ENCODE data around the gene MTERF2. TPM values are rescaled to one million over a fixed set of nuclear protein-coding genes. Genes with fewer than 3 reads are reported as not detected.
"Not testable (repeated sequence)": the region's sequence is repeated elsewhere in the genome, so short reads cannot be mapped to it uniquely, and the experiment has no call there.

Gene MTERF2
- total and polyA plus RNA-seq, 8 donors = 9.9 to 42.8 (median 14.3) TPM

DNA sequence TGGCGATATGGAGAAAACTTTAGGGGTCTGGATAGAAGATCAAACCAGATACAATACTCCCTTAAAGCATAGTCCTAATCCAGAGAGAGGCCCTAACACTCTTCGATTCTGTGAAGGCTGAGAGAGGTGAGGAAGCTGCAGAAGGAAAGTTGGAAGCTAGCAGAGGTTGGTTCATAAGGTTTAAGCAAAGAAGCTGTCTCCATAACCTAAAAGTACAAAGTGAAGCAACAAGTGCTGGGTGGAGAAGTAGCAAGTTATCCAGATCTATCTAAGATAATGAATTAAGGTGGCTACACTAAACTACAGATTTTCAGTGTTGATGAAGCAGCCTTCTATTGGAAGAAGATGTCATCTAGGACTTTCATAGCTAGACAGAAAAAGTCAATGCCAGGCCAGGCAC lies 24.6 kb upstream of the MTERF2 start:
- DNase-seq (no peak), FAIRE-seq (no peak), ATAC-seq (no peak)
- TF ChIP-seq, protein P1, sequence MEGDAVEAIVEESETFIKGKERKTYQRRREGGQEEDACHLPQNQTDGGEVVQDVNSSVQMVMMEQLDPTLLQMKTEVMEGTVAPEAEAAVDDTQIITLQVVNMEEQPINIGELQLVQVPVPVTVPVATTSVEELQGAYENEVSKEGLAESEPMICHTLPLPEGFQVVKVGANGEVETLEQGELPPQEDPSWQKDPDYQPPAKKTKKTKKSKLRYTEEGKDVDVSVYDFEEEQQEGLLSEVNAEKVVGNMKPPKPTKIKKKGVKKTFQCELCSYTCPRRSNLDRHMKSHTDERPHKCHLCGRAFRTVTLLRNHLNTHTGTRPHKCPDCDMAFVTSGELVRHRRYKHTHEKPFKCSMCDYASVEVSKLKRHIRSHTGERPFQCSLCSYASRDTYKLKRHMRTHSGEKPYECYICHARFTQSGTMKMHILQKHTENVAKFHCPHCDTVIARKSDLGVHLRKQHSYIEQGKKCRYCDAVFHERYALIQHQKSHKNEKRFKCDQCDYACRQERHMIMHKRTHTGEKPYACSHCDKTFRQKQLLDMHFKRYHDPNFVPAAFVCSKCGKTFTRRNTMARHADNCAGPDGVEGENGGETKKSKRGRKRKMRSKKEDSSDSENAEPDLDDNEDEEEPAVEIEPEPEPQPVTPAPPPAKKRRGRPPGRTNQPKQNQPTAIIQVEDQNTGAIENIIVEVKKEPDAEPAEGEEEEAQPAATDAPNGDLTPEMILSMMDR (IDR thresholded peaks at IDR 0.05) = no peak
- Histone ChIP-seq H3K27me3 (no peaks in the 10 kb centered on the region), H3K36me3 (no peaks in the 10 kb centered on the region), H3K4me3 (no peak overlapping the region), H3K27ac (no peak overlapping the region), H3K4me1 (no peaks in the 10 kb centered on the region), H3K9me3 (no peaks in the 10 kb centered on the region)
- 95 to 98% methylated on average over 2 of the region's 2 CpGs for WGBS, 2 donors
- intact Hi-C loops (cut with DNase I) = no loop called here

DNA sequence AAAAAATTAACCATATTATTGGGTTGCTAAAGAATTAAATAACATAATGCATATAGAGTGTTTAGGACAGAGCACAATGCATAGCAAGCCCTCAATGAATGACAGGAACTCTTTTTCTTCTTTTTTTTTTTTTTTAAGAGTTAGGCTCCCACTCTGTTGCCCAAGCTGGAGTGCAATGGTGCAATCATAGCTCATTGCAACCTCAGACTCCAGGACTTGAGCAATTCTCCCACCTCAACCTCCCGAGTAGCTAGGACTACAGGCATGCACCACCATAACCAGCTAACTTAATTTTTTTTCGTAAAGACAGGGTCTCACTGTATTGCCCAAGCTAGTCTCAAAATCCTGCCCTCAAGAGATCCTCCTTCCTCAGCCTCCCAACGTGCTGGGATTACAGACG lies 20.5 kb upstream of the MTERF2 start:
- no peaks in the 10 kb centered on the region for H3K9me3 ChIP-seq
- H3K27ac ChIP-seq = no peak overlapping the region
- no peaks in the 10 kb centered on the region for H3K27me3 ChIP-seq
- 93 to 99% methylated on average over 4 of the region's 4 CpGs for WGBS, 2 donors
- intact Hi-C loops (cut with DNase I) = no loop called here
- H3K4me3 ChIP-seq = no peak overlapping the region
- TF ChIP-seq, protein P1 (IDR thresholded peaks at IDR 0.05) = no peak
- DNase-seq = no peak
- no peaks in the 10 kb centered on the region for H3K36me3 ChIP-seq
- FAIRE-seq = no peak
- ATAC-seq = no peak
- H3K4me1 ChIP-seq = peaks cover 0 to 7% (median 0%) of the 10 kb centered on the region in 3 donors

DNA sequence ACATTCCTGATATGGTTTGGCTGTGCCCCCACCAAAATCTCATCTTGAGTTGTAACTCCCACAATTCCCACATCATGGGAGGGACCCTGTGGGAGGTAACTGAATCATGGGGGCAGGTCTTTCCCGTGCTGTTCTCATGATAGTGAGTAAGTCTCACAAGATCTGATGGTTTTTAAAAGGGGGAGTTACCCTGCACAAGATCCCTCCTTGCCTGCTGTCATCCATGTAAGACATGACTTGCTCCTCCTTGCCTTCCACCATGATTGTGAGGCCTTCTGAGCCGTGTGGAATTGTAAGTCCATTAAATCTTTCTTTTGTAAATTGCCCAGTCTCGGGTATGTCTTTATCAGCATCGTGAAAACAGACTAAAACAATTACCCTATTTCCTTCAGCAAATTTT lies 15.7 kb upstream of the MTERF2 start:
- 81 to 85% methylated on average over 4 of the region's 4 CpGs for WGBS, 2 donors
- DNase-seq; H3K4me1 ChIP-seq; H3K27me3 ChIP-seq; H3K36me3 ChIP-seq; H3K9me3 ChIP-seq; intact Hi-C loops (cut with DNase I); H3K4me3 ChIP-seq; FAIRE-seq; H3K27ac ChIP-seq; ATAC-seq: not testable (repeated sequence)

DNA sequence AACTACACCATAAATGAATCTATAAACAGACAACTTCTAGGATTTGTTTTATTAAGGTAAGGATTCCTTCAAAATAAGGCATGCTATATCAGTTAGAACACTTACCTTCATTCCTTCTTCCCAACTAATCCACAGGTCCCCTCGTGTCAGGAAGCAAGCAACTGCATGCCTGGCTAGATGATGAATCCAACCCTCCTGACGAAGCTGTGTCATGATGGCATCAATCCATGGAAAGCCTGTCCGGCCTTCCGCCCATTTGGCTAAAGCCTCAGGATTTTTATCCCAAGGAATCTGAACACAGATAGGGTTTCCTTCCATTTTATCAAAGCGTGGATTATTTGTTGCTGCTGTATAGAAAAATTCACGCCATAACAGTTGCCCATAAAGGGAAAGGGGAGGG lies 12.5 kb upstream of the MTERF2 start:
- peaks cover 0 to 7% (median 0%) of the 10 kb centered on the region in 3 donors for H3K4me1 ChIP-seq

DNA sequence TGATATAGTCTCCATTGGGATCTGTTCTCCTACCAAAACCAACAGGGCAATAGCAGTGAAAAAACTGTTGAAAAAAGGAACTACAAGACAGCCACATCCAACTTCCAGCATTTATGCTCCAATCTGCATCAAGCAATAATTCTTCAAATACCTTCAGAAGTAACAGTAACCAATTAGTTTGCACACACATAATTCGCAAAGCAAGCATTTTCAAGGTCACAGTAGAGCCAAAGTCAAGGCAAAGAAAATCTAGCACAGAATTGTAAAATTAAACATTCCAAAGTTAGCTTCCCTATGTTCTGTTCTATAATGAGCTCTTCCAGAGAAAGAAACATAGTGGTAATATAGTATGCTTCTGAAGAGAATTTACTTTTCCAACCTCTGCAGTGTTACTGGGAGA lies 11.0 kb upstream of the MTERF2 start:
- Histone ChIP-seq H3K4me3 (no peak overlapping the region), H3K36me3 (no peaks in the 10 kb centered on the region), H3K27me3 (no peaks in the 10 kb centered on the region), H3K9me3 (no peaks in the 10 kb centered on the region), H3K4me1 (no peaks in the 10 kb centered on the region), H3K27ac (no peak overlapping the region)
- ATAC-seq (no peak), FAIRE-seq (no peak), DNase-seq (no peak)
- intact Hi-C loops (cut with DNase I) = no loop called here
- TF ChIP-seq, protein P1 (IDR thresholded peaks at IDR 0.05) = no peak
- 61 to 63% methylated on average over 1 of the region's 1 CpG for WGBS, 2 donors

More for the DNA sequence above, 12.5 kb upstream of the MTERF2 start:
- WGBS, 2 donors = 87 to 89% methylated on average over 6 of the region's 6 CpGs
- Histone ChIP-seq H3K4me3 (no peak overlapping the region), H3K27ac (no peak overlapping the region), H3K27me3 (no peaks in the 10 kb centered on the region), H3K36me3 (no peaks in the 10 kb centered on the region), H3K9me3 (no peaks in the 10 kb centered on the region)
- TF ChIP-seq, protein P1 (IDR thresholded peaks at IDR 0.05) = no peak
- no peak for DNase-seq
- no peak for ATAC-seq
- FAIRE-seq = no peak
- intact Hi-C loops (cut with DNase I) = no loop called here

DNA sequence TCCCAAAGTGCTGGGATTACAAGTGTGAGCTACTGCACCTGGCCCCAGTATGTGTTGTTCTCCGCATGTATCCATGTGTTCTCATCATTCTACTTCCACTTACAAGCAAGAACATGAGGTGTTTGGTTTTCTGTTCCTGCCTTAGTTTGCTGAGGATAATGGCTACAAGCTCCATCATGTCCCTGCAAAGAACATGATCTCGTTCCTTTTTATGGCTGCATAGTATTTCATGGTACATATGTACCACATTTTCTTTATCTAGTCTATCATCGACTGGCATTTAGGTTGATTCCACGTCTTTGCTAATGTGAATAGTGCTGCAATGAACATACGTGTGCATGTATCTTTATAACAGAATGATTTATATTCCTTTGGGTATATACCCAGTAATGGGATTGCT lies 9.2 kb upstream of the MTERF2 start:
- FAIRE-seq; H3K27me3 ChIP-seq; H3K9me3 ChIP-seq; H3K4me3 ChIP-seq; H3K27ac ChIP-seq; H3K36me3 ChIP-seq; ATAC-seq; intact Hi-C loops (cut with DNase I); DNase-seq; H3K4me1 ChIP-seq: not testable (repeated sequence)
- 95 to 98% methylated on average over 5 of the region's 5 CpGs for WGBS, 2 donors

All from pancreas (tissue), 10 donors.